Measurements from ENCODE around the gene PRM1.

PRM1 gene

GRCh38 chr16:11253995-11254912, 26.9 kb downstream of the PRM1 start:
- DNase-seq (ENCODE audit: low read depth), result no peak

DNA sequence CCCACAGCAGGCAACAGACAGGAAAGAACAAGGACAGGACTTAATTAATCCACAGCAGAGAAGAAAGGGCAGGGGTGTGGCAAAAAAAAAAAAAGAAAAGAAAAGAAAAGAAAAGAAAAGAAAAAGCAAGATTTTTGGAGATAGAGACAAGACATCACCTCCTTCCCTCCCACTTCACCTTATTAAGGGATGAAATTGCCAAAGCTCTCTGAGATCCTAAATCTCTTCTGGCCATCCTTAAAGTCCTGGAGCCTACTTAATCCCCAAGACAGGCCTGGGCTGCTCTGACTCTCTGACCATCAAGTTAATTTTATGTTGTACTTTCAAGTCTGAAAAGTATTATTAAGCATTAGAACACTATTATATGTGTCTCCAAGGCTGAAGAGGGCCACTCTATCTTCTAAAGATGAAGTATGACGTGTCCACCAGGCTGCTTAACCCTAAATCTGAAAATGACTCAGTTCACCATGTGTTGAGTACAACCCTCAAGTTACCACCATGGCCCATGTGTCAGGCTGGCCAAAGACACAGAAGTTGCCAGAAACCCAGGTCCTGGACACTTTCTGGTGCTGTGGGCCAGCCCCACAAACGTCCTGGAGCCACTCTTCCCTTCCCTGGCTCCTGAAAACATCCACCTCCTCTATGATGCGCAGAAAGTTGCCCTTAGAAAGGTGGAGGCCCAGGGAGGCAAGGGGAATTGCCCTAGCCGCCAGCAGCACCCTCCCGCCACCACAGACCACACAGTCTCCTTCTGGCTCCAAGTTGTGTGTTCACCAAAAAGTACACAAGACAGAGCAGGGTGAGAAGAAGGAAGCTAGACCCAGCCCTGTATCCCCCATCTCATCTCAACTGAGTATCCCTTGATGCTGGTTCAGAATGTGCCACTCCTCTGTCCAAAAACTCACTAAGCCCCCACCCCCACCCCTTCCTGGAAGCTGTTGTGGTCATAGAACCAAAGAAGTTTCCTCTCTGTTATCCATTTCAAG, 27.8 kb downstream of the PRM1 start:
- no peak for DNase-seq (ENCODE audit: low read depth)

DNA sequence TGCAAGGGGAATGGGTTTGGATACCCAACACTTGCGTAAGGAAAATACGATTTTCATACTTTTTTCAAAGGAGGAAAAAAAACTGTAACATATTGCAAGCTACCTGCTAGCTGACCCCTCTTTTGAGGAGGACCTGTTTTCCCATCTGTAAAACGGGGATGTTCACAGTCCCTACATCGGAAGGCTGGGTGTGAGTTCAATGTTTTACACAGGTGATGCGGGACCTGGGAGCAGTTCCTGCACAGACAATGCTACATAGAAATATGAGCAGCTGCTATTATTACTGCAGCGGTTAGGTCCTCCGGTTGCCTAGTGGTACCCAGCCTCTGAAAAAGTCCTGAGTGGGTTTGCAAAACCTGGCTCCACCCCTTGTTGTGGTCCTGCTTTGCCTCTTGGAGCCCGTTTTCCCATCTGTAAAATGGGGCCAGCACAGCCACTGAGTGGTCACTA, 28.6 kb downstream of the PRM1 start:
- DNase-seq (ENCODE audit: low read depth), result no peak

- peak; percentile 66 for DNase-seq (ENCODE audit: low read depth)
These were observed 29.3 kb downstream of the PRM1 start for GRCh38 chr16:11251525-11252481.

- DNase-seq (ENCODE audit: low read depth), result no peak
These were observed 30.2 kb downstream of the PRM1 start for GRCh38 chr16:11250786-11251524.

GRCh38 chr16:11250091-11250785, 30.9 kb downstream of the PRM1 start:
- no peak for DNase-seq (ENCODE audit: low read depth)

DNA sequence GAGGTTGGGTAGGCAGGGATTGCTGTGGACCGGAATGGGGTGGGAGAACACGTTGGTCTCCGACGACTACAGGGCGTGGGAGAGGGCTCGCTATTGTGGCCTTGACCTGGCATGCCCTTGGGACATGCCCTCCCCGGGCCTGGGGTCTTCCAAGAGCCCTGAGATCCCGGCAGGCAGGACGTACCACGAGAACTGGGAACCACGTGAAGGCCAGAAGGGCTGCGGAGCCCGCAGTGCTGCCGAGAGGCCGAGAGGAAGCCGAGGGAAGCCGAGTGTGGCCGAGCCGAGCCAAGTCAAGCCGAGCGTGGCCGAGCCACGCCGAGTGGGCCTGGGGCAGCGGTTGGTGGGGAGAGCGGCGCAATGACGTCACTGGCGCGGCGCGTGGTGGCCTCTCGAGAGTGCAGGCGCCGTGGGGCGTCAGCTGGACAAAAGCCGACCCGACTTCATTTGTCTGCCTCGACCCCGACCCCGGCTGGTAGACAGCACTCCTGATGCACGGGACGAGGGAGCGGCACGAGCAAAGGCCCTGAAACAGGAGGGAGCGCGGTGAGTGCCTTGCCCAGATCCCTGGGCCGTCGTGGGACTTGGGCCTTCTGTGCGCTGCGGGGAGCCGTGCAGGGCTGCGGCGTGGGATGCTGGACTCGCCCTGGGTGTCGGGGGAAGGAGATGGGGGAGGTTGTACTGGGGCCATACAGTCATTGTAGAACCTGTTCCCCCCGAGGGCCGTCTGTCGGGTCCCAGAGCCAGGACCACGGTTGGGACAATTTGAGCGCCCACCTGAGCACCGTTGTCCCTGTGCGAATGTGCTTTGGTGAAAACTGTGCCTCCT, 31.7 kb downstream of the PRM1 start:
- no peak for DNase-seq (ENCODE audit: low read depth)

DNA sequence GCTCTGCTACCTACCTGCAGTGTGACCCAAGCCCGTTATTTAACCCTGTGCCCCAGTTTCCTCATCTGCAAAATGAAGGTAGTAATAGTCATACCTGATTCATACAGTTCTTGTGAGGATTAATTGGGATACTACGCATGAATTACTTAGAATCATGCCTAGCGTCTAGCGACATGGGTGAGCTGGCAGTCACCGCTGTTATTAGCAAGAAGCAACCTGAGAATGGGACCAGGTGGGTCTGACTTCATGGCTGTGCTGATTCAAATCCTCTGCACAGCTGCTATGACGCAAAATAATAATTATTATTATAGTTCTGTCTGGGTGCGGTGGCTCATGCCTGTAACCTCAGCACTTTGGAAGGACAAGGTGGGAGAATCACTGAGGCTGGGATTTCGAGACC, 33.0 kb downstream of the PRM1 start:
- no peak for DNase-seq (ENCODE audit: low read depth)

GRCh38 chr16:11245988-11246387, 35.1 kb downstream of the PRM1 start:
- DNase-seq (ENCODE audit: low read depth), result no peak

- no peak for DNase-seq (ENCODE audit: low read depth)
These were observed 35.9 kb downstream of the PRM1 start for GRCh38 chr16:11245222-11245737.

GRCh38 chr16:11242658-11243057, 38.5 kb downstream of the PRM1 start:
- no peak for DNase-seq (ENCODE audit: low read depth)

DNA sequence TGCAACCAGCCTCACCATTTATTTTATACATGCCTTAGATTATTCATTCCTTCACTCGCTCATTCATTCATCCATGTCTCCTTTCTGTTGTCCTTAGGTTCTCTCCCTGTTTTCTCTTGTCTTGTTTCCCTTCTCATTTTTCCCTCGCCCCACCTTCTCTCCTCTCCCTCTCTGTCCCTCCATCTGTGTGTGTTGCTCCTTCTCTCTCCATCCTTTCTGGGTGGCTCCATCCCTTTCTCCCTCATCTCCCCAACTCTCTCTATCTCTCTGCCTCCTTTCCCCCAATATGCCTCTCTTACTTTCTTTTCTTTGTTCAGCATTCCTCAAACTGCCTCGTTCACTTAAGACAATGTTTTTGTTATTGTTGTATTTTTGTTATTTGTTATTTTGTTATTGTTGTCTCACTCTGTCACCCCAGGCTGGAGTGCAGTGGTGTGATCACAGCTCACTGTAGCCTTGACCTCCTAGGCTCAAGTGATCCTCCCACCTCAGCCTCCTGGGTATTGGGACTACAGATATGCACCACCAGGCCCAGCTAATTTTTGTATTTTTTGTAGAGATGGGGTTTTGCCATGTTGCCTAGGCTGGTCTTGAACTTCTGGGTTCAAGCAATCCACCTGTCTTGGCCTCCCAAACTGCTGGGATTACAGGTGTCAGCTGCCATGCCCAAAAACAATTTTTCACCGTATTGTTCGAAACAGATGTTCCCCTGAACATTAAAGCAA, 39.5 kb downstream of the PRM1 start:
- DNase-seq (ENCODE audit: low read depth), result no peak

GRCh38 chr16:11240636-11241473, 40.3 kb downstream of the PRM1 start:
- DNase-seq (ENCODE audit: low read depth), result no peak

GRCh38 chr16:11239644-11240632, 41.2 kb downstream of the PRM1 start:
- no peak for DNase-seq (ENCODE audit: low read depth)

DNA sequence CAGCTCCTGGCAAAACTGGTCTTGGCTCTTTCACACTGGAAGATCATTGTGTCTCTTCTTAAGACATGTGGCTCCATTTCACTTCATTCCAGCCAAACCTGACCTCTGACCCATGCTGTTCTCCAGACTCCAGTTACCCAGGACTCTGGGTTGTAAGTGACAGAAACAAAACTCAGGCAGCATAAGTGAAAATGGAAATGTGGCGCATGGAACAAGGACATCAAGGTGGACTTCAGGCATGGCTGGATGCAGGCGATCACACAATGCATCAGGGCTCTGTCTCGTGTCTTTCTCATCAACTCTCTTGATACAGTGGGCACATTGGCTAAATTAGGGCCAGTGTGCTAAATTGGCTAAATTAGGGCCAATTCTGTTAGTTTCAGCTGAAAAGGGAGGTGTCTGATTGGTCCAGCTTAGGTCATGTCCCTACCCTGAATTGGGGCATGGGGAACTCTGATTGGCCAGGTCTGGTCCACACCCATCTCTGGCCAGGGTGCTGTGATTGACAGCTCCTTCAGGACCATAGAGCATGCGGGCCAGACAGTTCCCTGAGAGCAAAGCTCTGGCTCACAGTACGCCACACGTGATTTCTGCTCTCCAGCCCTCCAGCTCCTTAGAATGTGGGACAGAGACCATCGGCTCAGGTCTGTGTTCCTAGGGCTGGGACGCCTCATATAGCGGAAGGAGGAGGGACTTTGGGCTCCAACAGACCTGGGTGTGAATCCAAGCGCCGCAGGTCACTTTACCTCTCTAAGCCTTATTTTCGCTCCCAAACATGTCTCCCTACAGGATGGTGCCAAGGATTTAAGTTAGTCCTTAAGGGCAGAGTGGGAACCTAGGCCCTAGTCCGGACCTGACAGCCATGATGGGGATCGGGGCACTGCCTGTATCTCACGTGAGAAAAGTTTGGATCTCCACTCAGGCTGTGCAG, 42.6 kb downstream of the PRM1 start:
- no peak for DNase-seq (ENCODE audit: low read depth)

All from stimulated activated CD8-positive, alpha-beta memory T cell treated with anti-CD3 and anti-CD28 coated beads, Interleukin-7, amount 100 ng/mL, for 24 hours (primary cell).